Activated CD4-positive, alpha-beta memory T cell treated with anti-CD3 and anti-CD28 coated beads for 36 hours (primary cell): Measurements from ENCODE around the gene CLEC2L. TPM values are rescaled to one million over a fixed set of nuclear protein-coding genes. Genes with fewer than 3 reads are reported as not detected.

Experiments used
- CTCF ChIA-PET: fragments of 350-600 bp; sonication (Branson Sonifier 250); formaldehyde crosslinking; loops from one replicate; lab custom pipeline; 2021; ENCODE audit warnings: antibody characterized with exemption, inconsistent platforms; lab: Charles Lee
- POLR2A ChIA-PET: fragments of 350-600 bp; sonication (Branson Sonifier 250); formaldehyde crosslinking; loops from one replicate; lab custom pipeline; 2021; ENCODE audit warnings: antibody characterized with exemption; lab: Charles Lee
- DNase-seq: peaks from one replicate; pipeline ENCODE4 v3.0.0-alpha.2; 2020
- H3K27ac Mint-ChIP-seq: one replicate; pipeline ENCODE4 v1.8.0; 2021; ENCODE audit warnings: mixed read lengths
- H3K27me3 Mint-ChIP-seq: one replicate; pipeline ENCODE4 v1.8.0; 2021; ENCODE audit warnings: mixed read lengths
- H3K36me3 Mint-ChIP-seq: one replicate; pipeline ENCODE4 v1.8.0; 2021; ENCODE audit warnings: mixed read lengths
- H3K4me1 Mint-ChIP-seq: one replicate; pipeline ENCODE4 v1.8.0; 2021; ENCODE audit warnings: low read depth, mixed read lengths
- H3K4me3 Mint-ChIP-seq: one replicate; pipeline ENCODE4 v1.8.0; 2021; ENCODE audit warnings: mild to moderate bottlenecking, mixed read lengths
- H3K9me3 Mint-ChIP-seq: one replicate; pipeline ENCODE4 v1.8.0; 2021; ENCODE audit warnings: mixed read lengths
- intact Hi-C: fragments of 100-400 bp; cut with micrococcal nuclease; formaldehyde crosslinking; loops from one replicate; pipeline ENCODE4 v1.15.1; 2023
- total RNA-seq, 2 experiments: library from RNA; stranded (reverse); gene quantifications; one replicate each; pipeline ENCODE4 v1.2.3, GENCODE V29; 2021

Gene CLEC2L
- total RNA-seq, 2 experiments from 2014 or later = not detected

- H3K36me3 Mint-ChIP-seq = peaks cover 19% of the 10 kb centered on the region
- no peak overlapping the region for H3K4me3 Mint-ChIP-seq
- intact Hi-C loops = no loop called here
- no peak overlapping the region for H3K27ac Mint-ChIP-seq
- POLR2A ChIA-PET = interaction anchor here (0.6 kb wide), 1 partner anchor 11 kb away, joined by 3 read pairs; no protein-coding TSS in a partner anchor
- peaks cover 4% of the 10 kb centered on the region for H3K4me1 Mint-ChIP-seq
- H3K9me3 Mint-ChIP-seq = no peaks in the 10 kb centered on the region
- no peak for DNase-seq
- CTCF ChIA-PET = interaction anchor here (0.6 kb wide), 1 partner anchor 34 kb away, joined by 4 read pairs; no protein-coding TSS in a partner anchor
- H3K27me3 Mint-ChIP-seq = no peaks in the 10 kb centered on the region
Measured at GRCh38 chr7:139587535-139587934, 64.0 kb downstream of the CLEC2L start.

GRCh38 chr7:139588632-139589031 is 65.1 kb downstream of the CLEC2L start:
- intact Hi-C loops = no loop called here
- CTCF ChIA-PET = interaction anchor here (1.5 to 2.5 kb wide), 3 partner anchors 13 to 414 kb away, joined by 3 to 12 read pairs (median 8); no protein-coding TSS in a partner anchor
- Mint-ChIP-seq H3K4me1 (peaks cover 4% of the 10 kb centered on the region), H3K4me3 (no peak overlapping the region), H3K27ac (no peak overlapping the region), H3K27me3 (no peaks in the 10 kb centered on the region), H3K9me3 (no peaks in the 10 kb centered on the region), H3K36me3 (peaks cover 16% of the 10 kb centered on the region)
- POLR2A ChIA-PET = no interaction called here
- DNase-seq = no peak

GRCh38 chr7:139589474-139589873 is 66.0 kb downstream of the CLEC2L start:
- DNase-seq = no peak
- CTCF ChIA-PET = interaction anchor here (1.0 to 2.5 kb wide), 6 partner anchors 12 to 417 kb away, joined by 3 to 12 read pairs (median 3); no protein-coding TSS in a partner anchor
- intact Hi-C loops = no loop called here
- no peaks in the 10 kb centered on the region for H3K27me3 Mint-ChIP-seq
- no peak overlapping the region for H3K4me3 Mint-ChIP-seq
- peaks cover 14% of the 10 kb centered on the region for H3K36me3 Mint-ChIP-seq
- no peak overlapping the region for H3K27ac Mint-ChIP-seq
- no peaks in the 10 kb centered on the region for H3K9me3 Mint-ChIP-seq
- POLR2A ChIA-PET = no interaction called here
- H3K4me1 Mint-ChIP-seq = peaks cover 4% of the 10 kb centered on the region

- Mint-ChIP-seq H3K36me3 (peaks cover 20% of the 10 kb centered on the region), H3K27ac (no peak overlapping the region), H3K4me1 (peaks cover 4% of the 10 kb centered on the region), H3K9me3 (no peaks in the 10 kb centered on the region), H3K27me3 (no peaks in the 10 kb centered on the region), H3K4me3 (no peak overlapping the region)
- ChIA-PET POLR2A (no interaction called here), CTCF (interaction anchor here (0.9 to 1.4 kb wide), 3 partner anchors 11 to 54 kb away, joined by 3 to 4 read pairs (median 3); no protein-coding TSS in a partner anchor)
- intact Hi-C loops = no loop called here
- DNase-seq = no peak
Measured at GRCh38 chr7:139591550-139592195, 68.2 kb downstream of the CLEC2L start.

GRCh38 chr7:139592801-139593461 is 69.4 kb downstream of the CLEC2L start:
- Mint-ChIP-seq H3K27ac (no peak overlapping the region), H3K27me3 (no peaks in the 10 kb centered on the region), H3K4me3 (no peak overlapping the region), H3K9me3 (no peaks in the 10 kb centered on the region), H3K4me1 (peaks cover 4% of the 10 kb centered on the region), H3K36me3 (peaks cover 21% of the 10 kb centered on the region)
- intact Hi-C loops = no loop called here
- DNase-seq = no peak
- ChIA-PET CTCF (interaction anchor here (0.9 to 1.4 kb wide), 4 partner anchors 9 to 53 kb away, joined by 3 to 5 read pairs (median 4); no protein-coding TSS in a partner anchor), POLR2A (no interaction called here)

- CTCF ChIA-PET = interaction anchor here (1.0 to 1.4 kb wide), 2 partner anchors 8 to 11 kb away, joined by 3 to 5 read pairs; no protein-coding TSS in a partner anchor
- no peaks in the 10 kb centered on the region for H3K9me3 Mint-ChIP-seq
Measured at GRCh38 chr7:139594090-139594489, 70.6 kb downstream of the CLEC2L start.

More at GRCh38 chr7:139594090-139594489, 70.6 kb downstream of the CLEC2L start:
- no peak for DNase-seq
- Mint-ChIP-seq H3K27ac (no peak overlapping the region), H3K36me3 (peaks cover 21% of the 10 kb centered on the region), H3K4me3 (no peak overlapping the region), H3K4me1 (peaks cover 4% of the 10 kb centered on the region), H3K27me3 (no peaks in the 10 kb centered on the region)
- intact Hi-C loops = no loop called here
- POLR2A ChIA-PET = no interaction called here

Other genes starting within 250 kb of the CLEC2L start
- gene FMC1, start 182.3 kb upstream of the CLEC2L start, total RNA-seq = 1 to 10 TPM; 4.4 to 5.0 TPM
- 100 to 1,000 TPM; 105 to 114 TPM for gene LUC7L2, start 163.8 kb upstream of the CLEC2L start, total RNA-seq
- under 1 TPM; 0.19 TPM for gene KLRG2, start 40.0 kb upstream of the CLEC2L start, total RNA-seq